Superior temporal gyrus (tissue), 1 donor: ENCODE data around the gene NR5A2.

ENCODE experiments used
- DNase-seq: peaks from one replicate; pipeline ENCODE4 v3.0.0-alpha.2; 2016; ENCODE audit errors: extremely low spot score

NR5A2 gene

DNA sequence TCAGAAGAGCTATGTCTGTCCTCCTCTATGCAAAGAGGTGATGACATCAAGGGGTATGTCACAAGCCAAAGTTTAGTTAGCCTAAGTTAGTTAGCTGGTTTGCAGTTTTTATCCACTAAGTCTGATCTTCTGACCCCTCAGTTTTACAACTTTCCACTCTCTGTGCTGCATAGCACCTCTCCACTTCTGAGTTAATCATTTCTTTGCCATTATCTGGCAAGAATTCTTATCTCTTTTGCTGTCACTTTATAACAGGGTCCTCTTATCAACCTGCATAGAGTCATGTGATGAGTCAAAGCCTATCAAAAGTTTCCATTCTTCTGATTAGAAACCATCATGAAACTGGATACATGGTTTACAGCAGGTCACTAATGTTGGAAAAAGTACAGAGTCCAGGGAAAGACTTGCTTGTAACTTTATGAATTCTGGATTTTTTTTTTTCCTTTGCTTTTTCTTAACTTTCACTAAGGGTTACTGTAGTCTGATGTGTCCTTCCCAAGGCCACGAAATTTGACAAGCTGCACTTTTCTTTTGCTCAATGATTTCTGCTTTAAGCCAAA is at the start of gene NR5A2:
Gene NR5A2, plus strand, starts transcription at position 447 of the 560 bp plus-strand sequence. CDS start 138 bp downstream, outside the sequence.
- no peak for DNase-seq

GRCh38 chr1:199978408-199978940 is 49.0 kb upstream of the NR5A2 start:
- DNase-seq, result no peak

- DNase-seq, result no peak
Observed at GRCh38 chr1:199979071-199979470, 48.4 kb upstream of the NR5A2 start.

GRCh38 chr1:199981584-199981983 is 45.9 kb upstream of the NR5A2 start:
- DNase-seq, result no peak

DNA sequence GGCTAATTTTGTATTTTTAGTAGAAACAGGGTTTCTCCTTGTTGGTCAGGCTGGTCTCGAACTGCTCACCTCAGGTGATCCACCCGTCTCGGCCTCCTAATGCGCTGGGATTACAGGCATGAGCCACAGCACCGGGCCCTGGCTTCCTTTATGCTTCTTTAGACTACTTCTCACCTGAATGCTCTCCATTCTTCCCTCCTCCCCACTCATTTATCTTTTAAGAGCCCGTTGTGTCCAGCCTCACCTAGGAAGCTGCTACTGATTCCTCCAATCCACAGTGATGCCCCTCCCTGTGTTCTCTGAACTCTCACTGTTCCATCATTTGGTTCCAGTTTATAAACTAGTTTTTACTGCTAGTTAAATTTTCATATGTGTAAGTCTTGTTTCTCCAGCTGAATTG is 44.9 kb upstream of the NR5A2 start:
- no peak for DNase-seq

- no peak for DNase-seq
Observed at GRCh38 chr1:199983531-199983930, 44.0 kb upstream of the NR5A2 start.

DNA sequence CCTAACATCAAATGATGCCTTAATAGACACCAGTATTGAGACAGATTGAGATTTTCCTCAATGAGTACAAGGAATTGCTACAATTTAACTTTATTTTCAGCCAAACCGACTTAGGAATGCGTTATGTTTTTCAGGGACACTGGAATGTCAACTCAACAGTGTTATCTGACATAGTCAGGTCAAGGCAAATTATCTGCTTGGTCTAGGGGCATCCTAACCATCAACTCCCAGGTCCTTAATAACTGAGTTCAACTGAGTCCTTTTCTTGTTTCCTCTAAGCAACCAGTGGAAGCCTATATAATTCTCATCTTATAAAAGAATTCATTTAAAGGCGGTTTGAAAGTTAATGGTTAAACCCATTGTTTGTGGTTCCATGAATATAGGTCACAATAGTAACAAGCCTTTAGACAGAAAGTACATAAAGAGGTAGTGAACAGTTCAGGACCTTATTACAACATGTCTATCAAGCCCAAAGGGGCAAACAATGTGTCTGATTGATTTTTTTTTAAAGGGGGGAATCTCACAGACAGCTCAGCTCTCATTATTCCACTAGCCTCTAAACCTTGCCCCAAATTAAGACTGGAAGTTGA is 32.3 kb upstream of the NR5A2 start:
- no peak for DNase-seq

GRCh38 chr1:200005165-200005564 is 22.3 kb upstream of the NR5A2 start:
- no peak for DNase-seq

DNA sequence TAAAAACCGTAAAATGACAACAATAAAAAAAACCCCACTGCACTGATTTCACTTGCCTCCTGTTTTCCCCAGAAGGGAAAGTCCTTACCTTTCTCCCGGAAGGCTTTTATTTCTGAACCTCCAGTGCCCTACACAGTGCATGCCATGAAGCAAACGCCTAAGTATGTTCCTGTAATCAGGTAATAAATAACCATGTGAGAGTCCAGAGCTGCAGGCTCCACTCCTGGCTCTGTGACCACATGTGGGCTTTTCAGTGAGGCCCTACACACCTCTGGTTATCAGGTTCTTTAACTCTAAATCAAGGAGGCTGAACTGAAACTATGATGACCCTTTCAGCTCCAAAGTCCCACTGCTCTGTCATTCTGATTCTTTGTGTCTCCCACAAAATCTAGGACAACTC is 20.8 kb upstream of the NR5A2 start:
- DNase-seq, result no peak

DNA sequence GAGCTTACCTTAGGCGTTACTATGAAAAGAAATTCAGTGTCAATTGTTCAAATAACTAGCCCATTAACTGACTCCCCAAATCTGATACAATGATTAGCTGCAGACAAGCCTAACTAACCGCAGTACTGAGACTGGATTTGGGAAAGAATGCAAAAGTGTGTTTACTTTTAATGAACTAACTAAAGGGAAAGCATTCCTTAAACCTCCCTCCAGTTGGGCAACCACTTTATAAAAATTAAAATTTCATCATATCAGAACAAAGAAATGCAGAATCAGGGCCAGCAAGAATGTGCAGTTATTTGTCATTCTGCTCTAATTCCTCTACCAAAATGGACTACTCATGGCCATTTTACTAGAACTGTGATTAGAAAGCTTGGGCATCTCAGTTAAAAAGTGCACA is 11.7 kb upstream of the NR5A2 start:
- DNase-seq, result no peak

DNA sequence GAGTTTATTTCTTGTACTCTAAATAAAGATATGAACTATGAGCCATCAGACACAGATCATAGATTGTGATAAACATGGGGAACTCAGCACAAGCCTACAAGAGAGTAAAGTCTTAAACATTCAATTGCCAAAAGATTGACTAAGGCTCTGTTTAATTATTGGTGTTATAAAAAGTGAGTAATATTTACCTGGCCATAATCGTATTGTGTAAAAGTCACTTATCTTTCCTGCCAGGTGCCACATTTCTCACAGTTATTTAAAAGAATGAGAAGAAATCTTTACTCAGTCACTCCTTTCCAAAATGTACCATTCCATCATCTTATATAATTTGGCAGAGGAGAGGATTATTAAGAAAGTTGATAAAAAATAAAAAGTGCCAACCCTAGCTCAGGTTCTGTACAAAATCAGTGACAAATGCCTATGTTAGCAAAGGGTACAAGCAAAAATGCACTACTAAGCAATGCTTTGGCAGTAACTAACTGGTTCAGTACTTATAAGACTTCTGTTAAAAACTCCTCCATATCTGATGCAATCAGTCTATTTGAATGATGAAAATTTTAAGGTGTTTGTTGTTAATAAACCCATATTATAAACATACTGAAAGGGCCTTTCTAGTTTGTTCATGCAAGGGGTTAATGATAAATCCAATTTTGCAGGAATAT is 5.8 kb upstream of the NR5A2 start:
- no peak for DNase-seq

DNA sequence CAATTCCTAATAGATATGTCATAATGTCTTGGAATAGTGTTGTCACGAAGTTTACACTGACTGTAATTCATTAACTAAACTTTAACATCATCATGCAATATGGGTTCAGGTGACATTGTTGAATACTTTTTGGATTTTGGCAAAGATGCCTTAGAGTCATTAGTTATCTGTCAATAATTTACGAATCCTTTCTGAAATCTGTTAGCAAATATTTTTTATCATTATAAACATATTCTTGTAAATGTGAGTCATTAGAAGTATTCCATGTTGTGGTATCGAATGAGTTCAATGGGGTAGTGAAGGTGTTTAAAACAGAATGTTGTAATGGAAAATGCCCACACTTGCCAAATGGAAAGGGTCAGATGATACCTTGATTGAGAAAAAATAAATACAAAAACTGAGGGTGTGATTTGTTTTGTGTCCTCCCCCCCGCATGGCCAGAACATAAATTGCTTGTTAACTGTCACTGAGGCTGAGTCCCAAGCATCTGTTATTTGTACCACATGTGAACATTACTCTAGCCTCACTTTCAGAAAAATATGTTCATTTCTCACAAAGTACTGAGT is 5.2 kb upstream of the NR5A2 start:
- DNase-seq, result no peak

DNA sequence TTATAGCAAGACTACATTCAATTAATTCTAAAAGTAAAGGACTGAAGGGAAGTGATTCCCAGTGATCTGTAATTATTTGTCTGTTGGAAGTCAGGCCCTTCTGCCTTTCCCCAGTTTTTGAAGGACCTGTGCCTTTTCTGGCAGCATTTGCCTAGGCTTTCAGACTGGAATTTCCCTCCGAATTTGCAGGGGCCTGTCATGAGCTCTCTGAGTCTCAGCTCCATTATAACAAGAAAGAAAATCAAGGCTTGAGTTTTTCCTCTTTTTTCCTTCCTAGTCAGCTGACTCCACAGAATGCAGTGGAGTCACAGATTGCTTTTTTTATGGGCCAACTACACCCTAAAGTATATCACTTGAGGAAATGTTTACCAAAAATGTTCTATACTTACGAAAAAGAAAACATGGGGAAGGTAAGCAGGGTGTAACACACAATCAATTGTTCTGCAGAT is 1.1 kb downstream of the NR5A2 start:
- no peak for DNase-seq

GRCh38 chr1:200029035-200029821 is 1.7 kb downstream of the NR5A2 start:
- DNase-seq, result no peak

DNA sequence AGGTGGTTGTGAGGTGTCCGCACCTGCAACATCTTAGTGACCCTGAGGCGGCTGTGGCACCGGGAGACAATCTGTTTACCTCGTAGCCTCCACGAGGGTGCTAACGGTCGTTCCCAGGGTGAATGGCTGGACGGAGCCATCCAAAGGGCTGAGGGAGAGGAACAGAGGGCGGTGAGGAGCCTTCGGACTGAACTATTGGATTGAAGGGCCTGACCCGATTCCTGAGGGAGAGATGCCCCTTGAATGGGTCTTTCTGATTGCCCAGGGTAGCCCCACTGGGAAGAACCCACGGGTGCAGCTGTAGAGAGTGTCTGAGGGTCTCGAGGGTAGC is 2.3 kb downstream of the NR5A2 start:
- no peak for DNase-seq

DNA sequence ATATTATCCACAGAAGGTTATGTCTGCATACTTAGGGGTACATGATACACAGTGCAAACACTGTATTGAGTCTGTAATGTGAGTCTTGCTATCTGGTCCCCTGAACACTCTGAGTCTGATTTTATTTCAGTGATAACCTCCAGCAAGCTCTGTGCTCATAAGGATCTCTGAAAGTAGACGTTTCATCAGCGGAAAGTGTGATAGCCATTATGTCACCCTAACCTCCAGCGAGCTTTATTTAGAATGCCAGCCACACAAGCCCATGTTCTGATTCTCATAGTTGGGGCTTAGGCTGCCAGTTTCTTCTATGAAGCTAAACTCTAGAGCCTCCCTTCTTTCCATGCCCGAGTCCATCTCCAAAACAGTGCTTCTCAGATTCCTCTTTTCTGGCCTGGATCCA is 3.3 kb downstream of the NR5A2 start:
- DNase-seq, result no peak

DNA sequence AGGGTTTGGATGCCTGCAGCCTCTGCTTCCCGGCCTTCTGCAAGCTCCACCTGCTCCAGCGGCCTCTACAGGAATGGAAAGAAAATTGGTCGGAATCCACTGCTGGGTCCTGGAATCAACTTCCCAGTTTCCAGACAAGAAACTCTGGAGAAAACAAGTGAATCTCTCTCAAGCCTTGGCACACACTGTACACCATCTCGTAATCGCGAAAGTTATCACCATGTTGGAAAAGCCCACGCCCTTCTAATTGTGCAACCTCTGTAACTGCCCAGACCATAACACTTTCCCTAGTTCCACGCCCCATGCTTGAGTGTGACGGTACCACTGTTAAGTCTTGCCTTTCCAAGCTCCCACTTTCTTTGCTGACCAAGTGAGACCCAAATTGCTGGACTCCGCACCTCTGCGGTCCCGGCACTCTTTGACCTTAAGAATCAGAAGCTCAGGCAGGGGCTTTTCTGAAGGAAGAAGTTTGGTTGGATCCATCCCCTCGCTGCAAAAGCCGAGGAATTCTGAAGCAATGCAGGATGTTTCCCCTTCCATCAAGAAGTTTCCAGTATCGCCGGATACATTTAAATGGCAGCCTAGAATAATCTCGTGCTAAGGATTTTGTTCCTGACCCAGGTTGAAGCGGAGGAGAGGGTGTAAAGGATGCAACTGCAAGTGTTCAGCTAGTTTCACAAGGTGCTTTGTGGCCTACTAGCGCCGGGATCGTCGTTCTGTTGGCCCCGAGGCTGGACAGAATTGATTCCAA is 6.2 kb downstream of the NR5A2 start:
- DNase-seq, result no peak

DNA sequence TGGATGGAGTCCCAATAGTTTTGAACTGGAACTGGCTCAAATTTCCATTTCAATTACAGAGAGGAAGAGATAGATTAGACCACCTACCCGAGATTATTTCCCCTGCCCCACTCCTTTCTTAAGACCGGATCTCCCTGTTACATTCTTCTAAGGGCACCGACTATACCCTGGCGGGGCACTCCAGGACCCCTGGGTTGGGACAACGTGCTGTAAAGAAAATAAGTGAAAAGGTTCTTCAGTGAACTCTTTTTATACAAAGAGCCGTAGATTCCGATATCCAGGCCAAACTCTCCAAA is 6.7 kb downstream of the NR5A2 start:
- no peak for DNase-seq

GRCh38 chr1:200034761-200035396 is 7.4 kb downstream of the NR5A2 start:
- DNase-seq, result no peak

- DNase-seq, result no peak
Observed at GRCh38 chr1:200035397-200035955, 8.0 kb downstream of the NR5A2 start.
